GM18951 (cell line): ENCODE measurements around the gene CSF2.

ENCODE experiments used
- POLR2A ChIP-seq: IDR thresholded peaks from 4 replicates; pipeline ENCODE4 v1.6.1; 2011; ENCODE audit warnings: mild to moderate bottlenecking; ENCODE audit not compliant: insufficient read length, insufficient read depth; ENCODE audit errors: extremely low read depth
- in situ Hi-C: fragments of 300-500 bp; cut with MboI; formaldehyde crosslinking; loops from one replicate; pipeline ENCODE4 v1.12.0; 2022; ENCODE audit warnings: low sequenced_read_pairs, mixed read lengths, inconsistent platforms; ENCODE audit not compliant: unreplicated experiment

Gene CSF2

GRCh38 chr5:132049093-132049492 lies 24.5 kb upstream of the CSF2 start:
- no peak for TF ChIP-seq POLR2A
- in situ Hi-C loops, result no loop called here

DNA sequence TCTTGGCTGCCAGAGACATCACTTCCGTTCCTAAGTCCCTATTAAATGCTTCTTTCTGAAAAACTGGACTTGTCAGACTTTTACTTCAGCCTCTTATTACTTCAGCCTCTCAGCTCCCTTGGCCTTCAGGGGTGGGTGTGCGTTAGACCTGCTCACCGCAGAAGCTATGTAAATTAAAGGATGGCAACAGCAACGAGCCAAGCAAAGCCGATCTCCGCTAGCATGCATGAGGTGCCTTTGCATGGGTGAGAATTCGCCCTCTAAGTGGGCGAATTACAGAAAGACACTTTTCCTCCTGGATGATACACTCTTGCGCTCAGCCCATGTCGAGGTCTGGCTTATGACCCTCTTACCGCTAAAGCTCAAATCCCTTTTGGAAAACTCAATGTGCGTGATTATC lies 24.0 kb upstream of the CSF2 start:
- in situ Hi-C loops, result no loop called here
- no peak for TF ChIP-seq POLR2A

- in situ Hi-C loops, result no loop called here
Measured at GRCh38 chr5:132050136-132050535, 23.5 kb upstream of the CSF2 start.

DNA sequence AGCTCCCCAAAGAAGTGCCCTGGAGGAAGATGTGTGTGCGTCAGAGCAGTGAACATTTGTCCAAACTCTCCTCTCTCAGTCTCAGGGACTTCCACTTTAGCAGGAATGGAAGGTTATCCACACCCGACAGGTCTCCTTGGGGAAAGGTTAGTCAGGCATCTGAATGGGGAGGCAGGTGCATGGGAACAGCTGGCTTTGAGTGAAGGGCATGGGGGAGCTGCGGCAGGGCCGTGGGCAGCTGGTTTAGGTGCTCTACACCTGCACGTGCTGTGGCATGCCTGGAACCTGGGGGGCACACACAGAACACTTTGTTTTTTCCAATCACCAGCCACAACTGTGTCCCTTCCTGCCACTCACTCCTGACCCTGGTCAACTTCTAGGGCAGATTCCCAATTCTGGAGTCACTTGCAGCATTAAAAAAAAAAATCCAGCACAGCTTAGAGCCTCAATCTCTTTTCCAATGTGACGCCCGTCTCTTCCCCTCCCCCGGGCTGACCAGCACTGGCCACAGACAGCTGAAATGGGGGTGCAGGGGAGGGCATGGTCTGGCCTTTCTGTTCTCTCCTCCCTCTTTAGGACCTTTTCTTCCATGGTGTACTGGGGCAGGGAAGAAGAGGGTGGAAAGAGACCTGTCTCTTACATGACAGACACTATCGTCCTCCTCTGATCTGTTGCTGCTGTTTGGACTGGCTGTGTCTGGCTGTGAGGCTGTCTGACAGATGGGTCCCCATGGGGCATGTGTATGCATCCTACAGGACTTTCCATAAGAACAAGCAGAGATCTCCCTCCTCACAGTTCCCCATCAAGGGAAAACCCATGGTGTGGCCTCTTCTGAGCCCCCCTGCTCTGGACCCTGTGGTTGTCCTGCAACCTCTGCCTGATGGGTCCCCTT lies 22.7 kb upstream of the CSF2 start:
- in situ Hi-C loops, result no loop called here
- TF ChIP-seq POLR2A, result no peak

More at GRCh38 chr5:132050136-132050535, 23.5 kb upstream of the CSF2 start:
- no peak for TF ChIP-seq POLR2A

DNA sequence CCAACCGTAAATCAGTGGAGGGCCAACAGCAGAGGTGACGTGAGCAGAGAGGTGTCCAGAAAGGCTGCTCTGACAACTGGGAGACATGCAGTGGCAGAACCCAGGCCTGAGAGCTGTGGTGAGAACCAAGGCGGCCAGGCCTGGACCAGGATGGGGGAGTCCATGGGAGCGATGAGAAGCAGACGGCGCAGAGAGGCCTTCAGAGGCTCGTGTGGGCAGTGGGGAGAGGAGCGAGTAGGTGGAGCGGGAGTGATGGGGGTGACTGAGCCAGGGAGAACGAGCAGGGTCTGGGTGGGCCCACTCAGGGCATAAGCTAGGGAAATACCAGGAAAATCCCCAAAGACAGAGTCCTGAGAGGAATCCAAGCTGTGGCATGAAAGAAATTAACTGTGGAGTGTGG lies 21.1 kb upstream of the CSF2 start:
- TF ChIP-seq POLR2A, result no peak
- in situ Hi-C loops, result no loop called here

DNA sequence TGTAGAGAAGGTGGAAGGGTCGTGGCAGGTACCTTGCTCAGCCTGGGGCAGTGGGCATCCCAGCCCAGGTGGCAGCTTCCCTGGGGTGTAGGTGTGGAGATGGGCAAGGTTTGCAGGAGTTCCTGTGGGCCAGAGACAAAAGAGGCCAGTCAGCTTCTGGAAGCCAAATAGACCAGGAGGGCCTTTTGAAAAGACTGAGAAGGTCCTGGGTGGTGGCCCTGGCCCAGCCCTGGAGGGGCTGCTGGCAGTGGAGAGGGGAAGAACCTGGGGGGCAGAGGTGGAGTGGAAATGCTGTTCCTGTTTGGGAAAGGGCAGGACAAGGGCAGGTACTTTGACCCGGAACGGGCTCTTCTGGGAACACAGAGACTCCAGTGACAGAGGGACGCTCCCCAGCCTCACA lies 20.1 kb upstream of the CSF2 start:
- in situ Hi-C loops, result no loop called here
- no peak for TF ChIP-seq POLR2A

DNA sequence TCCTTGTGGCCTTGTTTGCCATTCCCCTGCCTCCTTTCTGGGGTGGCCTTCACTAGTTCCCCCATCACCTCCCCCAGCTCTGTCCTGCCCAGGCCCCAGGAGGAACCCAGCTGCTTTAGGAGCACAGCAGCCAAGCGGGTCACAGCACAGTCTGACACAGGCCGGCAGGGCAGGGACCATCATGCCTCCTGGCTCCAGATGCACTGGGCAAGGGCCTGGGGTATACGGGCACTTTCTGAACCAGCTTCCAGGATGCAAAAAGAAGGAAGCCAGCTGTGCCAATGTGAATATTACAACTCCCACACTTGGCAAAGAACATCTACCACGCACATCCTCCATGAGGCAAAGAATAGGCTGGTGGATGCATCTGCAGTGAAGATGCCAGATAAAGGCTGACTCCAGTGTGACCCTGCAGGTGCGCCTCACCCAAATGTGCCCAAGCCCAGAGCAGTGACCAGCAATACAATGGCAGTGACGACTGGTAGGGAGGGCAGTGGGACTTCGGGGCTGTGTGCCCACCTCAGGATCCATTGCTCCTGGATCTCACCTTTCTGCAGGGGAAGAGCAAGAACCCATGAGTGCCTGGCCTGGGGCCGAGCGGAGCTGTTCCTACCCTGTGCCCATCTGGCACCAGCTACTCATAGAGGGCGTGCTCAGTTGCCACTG lies 19.4 kb upstream of the CSF2 start:
- TF ChIP-seq POLR2A, result no peak
- in situ Hi-C loops, result no loop called here

DNA sequence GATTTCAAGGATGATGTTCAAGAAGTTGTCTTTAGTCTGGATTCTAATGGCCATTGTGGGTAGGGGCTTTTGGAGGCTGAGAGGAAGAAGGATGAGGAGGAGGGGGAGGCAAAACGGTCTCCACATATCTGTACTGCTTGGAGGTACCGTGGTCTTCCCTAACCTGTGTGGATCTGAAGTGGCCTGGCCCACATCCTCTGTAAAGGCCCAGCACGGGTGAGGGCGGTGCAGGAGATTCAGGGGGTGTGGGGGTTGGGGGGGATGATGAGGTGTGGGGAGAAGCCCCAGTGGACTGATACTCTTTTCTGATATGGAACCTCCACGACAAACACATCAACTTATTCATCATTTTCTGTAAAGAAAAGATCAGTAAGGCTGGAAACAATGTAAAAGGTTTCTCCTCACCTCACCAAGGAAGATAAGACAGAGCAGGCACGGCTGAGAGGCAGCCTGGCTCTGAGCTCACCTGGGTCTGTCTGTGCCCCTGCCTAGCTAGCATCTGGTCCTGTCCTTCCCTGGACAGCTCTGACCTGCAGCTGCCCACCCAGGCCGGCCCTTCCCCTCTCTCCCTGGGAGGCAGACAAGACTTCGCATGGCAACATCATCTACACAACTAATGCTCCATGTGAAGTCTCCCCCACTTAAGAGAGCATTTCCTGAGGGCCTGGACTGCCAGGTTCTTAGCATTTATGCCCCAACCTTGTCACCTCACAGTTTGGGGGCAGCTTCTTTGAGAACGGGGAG lies 18.7 kb upstream of the CSF2 start:
- no peak for TF ChIP-seq POLR2A
- in situ Hi-C loops, result no loop called here

GRCh38 chr5:132055441-132055807 lies 18.2 kb upstream of the CSF2 start:
- in situ Hi-C loops, result no loop called here
- TF ChIP-seq POLR2A, result no peak

GRCh38 chr5:132055808-132056609 lies 17.6 kb upstream of the CSF2 start:
- TF ChIP-seq POLR2A, result no peak
- in situ Hi-C loops, result no loop called here

DNA sequence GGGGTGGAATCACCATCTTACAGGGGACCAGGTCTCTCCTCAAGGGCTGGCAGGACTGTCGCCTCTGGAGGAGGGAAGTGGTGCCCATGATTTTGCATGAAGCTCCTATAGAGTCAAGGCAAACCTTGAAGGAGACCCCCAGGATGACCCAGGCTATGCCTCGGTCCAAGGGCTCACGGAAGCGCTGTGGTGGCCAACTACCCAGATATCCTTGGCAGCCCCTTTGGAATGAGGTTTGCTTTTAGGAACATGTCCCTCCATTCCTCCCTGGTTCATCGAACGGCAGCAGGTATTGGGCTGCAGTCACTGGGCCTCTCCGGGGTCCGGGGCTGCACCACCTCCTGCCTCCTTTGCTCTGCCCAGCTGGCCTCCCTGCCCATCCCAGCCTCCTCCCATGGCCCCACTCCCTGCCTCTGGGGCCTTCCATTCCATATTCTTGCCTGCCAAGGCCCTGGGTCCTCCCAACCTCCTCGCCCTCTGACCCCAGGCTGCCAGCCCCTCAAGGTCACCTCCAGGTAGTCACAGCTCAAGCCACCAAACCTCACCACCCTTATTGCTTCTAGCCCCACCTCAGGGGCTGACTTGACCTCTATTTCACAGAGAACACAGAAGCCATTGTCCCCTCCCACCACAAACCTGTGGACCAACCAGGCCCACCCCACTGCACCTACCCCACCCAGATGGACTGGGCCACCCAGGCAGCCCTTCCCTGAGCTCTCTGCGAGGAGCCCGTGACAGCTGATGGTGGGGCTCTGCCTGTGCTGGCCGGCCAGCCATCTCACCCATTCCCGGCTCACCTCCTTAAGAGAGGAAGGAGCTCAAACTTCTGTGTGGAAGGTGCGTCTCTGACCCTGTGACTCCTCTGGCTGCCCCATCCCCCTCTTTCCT lies 16.7 kb upstream of the CSF2 start:
- in situ Hi-C loops, result no loop called here
- TF ChIP-seq POLR2A, result no peak
